ELF-1 (cell line): ENCODE data around the gene E2F4.

Experiments used
- DNase-seq: peaks from one replicate; pipeline ENCODE4 v3.0.0-alpha.2; 2016; ENCODE audit warnings: low read depth, low spot score

Gene E2F4

DNA sequence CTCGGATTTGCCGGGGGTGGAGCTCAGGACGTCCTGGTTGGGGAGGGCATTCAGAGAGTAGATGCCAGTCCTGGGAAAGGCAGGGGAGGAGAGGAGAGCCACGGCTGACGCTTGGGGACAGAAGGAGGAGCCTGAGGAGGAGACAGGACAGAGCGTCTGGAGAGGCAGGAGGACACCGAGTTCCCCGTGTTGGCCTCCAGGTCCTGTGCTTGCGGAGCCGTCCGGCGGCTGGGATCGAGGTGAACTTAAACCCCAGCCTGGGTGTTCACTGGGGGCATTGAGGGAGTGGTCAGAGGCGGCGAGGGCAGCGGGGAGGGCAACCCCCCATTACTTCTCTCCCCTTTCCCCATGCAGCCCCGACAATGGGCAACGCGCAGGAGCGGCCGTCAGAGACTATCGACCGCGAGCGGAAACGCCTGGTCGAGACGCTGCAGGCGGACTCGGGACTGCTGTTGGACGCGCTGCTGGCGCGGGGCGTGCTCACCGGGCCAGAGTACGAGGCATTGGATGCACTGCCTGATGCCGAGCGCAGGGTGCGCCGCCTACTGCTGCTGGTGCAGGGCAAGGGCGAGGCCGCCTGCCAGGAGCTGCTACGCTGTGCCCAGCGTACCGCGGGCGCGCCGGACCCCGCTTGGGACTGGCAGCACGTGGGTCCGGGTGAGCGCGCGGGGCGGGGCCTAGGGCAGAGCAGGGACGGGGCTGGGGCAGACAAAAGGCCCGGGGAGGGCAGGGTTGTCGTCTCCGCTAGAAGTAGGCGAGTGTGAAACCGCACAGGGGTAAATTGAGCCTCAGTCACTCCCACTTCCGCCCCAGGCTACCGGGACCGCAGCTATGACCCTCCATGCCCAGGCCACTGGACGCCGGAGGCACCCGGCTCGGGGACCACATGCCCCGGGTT, 17.9 kb upstream of the E2F4 start:
- peak; percentile 80 for DNase-seq

DNA sequence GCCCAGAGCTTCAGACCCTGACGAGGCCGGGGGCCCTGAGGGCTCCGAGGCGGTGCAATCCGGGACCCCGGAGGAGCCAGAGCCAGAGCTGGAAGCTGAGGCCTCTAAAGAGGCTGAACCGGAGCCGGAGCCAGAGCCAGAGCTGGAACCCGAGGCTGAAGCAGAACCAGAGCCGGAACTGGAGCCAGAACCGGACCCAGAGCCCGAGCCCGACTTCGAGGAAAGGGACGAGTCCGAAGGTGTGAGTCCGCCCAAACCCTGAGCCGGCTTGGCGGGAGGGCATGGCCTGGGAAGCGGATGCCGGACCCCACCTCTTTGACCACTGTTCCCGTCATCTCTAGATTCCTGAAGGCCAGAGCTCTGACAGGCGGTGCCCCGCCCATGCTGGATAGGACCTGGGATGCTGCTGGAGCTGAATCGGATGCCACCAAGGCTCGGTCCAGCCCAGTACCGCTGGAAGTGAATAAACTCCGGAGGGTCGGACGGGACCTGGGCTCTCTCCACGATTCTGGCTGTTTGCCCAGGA, 17.2 kb upstream of the E2F4 start:
- no peak for DNase-seq

DNA sequence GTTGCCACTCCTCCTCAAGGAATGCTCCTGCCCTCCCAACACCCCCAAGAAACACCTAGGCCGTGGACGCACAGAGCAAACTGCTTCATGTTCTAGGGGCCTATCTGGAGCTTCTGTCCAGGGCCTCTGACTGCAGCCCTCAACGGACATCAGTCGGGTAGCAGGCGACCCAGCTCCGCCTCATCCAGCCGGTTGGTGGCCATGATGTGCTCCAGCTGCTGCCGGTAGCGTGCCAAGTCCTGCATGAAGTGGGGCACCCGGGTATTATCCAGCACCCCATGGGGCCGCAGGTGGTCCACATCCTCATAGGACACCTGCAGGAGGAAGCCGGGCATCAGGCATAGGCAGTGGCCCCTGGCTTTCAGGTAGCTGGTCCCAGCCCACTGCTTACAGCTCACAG, 15.3 kb upstream of the E2F4 start:
- no peak for DNase-seq

DNA sequence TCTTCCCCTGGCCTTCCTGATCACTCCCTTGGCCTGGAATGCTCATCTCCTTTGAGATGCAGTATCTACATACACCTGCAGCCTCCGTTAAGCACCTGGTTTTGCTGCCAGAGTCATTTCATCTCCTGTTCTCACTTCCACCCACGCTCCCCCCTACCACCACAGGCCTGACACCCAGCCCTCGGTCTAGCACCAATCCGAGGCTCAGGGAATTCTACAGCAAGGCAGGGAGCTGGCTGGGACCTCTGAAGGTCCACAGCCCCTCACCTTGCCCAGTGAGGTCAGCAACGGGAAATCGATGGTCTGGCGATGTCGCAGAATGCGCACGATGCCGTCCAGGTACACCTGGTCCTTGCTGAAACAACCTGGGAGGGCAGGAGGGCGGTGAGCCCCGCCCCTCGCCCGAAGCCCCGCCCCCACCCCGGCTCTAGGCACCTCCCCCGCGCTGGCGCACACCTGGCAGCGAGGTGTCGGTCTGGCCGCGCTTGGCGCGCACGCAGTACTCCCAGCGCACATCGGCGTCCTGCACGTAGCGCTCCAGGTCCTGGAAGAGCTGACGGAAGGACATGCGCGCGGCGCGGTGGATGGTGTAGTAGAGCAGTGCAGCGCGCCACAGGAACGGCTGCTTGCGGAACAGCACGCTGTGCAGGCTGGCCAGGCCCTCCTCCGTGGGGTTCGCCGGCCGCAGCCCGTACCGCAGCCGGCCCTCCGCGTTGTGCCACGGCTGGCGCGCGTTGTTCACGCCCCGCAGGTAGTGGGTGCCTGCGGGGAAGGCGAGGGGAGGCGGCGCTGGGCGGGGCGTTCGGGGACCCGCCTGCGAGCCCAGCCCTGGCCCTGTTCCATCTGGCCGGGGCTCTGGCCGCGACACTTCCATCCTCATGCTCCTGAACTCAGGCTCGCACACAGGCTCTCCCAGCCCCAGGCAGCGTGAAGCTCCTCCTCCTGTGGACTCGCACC, 13.9 kb upstream of the E2F4 start:
- DNase-seq, result peak; percentile 87

DNA sequence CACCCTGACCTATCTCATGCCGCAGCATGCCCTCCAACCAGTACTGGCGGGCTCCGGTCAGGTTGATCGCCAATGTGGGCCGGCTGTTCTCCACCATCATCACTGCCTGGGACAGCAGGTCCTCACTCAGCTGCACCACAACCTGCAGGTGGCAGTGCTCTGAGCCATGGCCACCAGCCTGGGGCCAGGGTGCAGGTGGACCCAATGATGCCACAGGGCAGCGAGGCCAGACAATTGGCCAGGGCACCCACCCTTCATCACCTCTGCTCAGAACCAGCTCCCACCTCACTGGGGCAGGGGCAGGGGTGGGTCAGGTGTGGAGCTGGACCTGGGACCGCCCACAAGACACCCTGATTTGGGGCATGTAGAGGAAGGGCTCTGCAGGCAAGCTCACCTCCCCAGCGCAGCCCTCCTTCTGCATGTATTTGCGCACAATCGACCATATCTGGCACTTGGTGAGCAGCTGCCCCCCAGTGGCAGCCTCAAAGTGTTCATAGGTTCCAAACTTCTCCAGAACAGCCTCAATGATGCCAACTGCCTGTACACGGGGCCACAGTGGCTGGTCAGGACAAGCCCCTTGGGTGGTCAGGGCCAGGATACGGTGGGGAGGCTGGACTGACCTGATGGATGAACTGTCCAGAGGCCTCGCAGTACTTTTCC, 12.4 kb upstream of the E2F4 start:
- no peak for DNase-seq

DNA sequence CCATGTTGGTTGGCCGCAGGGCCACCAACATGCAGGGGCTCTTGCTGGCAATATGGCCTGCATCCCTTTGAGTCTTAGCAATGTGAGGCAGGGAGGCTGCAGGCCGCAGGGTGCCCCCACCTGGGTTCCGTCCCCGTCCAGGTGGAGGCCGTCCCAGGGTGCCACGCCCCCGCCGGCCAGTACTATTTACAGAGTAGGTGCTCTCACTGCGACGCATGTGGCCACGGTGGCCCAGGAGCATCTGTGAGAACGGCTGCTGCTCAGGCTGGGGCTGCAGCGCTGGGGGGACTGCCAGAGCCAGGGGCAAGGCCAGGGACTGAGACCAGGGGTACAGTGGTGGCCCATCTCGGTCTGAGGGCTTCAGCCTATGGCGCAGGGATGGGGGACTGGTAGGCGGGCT, 11.8 kb upstream of the E2F4 start:
- no peak for DNase-seq

DNA sequence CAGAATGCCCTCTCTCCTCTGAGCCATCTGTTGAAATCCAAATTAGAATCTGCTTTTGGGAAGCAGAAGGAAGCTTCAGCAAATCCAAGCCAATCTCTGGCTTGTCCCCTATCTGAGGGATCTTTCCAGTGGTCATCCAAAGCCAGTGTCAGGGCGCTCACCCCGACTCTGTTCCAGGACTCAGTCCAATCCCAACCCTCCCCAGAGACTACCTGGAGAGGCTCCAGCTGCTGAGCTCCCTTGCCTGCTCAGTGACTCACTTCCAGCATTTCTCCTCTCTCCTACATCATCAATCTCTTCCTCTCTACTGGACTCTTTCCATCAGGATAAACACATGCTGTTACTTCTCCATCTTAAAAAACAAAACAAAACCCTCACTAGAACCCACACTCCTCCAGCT, 10.6 kb upstream of the E2F4 start:
- DNase-seq, result no peak

DNA sequence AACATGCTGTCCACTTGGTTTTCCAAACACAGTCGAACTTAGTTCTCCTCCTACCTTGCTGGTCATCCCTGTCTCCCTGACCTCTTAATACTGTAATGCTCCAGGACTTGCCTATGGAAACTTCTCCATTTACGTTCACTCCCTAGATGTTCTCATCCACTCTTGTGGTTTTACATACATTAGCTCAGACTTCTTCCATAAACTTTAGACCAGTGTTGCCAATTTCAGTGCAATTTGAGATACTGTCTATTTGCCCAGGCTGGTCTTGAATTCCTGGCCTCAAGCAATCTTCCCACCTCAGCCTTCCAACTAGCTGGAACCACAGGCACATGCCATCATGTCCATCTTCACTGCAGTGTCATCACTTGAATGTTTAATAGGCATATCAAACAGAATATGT, 9.7 kb upstream of the E2F4 start:
- no peak for DNase-seq

DNA sequence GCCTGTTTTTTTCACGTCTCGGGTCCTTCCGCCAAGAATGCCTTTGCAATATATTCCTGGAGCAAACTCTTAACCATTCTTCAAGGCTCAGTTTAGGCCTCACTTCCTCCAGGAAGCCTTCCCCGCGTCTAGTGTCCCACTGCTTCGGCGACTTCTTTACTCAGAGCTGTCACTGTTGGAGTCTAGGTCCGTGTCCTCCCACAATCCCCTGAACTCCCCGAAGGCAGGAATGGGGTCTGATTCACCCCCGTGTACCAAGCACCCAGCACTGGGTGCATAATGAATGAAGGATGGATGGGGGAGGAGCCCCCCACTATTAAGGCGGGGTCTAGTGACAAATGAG, 8.7 kb upstream of the E2F4 start:
- no peak for DNase-seq

DNA sequence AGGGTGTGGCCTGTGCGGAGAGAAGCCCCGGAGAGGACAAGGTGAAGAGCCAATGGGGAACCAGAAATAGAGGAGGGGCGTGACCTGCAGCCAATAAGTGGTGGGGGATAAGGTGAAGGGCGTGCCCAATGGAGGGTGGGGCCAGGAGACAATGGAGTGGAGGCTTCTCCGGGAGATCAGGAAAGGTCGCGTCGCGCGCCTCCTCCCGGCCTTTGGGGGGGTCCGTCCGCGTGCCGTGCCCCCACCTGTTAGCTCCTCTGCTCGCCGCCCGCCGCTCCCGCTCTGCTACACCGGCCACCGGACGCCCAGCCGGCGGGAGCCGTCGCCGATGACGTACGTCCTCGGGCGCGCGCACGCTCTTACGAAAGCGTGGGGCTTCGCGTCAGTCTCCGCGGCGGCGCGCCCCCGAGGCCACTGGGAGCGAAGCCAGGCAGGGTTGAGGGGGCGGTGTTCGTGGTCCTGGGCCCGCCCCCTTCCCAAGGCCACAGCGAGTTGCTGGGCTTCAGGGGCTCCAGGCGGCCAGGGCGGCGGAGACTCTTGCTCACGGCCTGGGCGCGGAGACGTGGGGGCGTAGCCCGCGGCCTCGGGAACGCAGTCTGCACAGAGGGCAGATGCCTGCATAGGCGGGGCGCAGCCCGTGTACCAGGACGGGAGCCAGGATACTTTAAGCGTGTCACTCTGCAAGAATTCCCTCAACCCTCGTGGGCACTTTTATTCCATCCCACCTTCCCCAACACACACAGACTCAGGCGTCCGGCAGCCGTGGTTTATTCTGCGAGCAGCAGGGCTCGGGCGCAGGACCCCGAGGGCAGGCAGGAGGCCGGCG, 8.1 kb upstream of the E2F4 start, which contains the start of gene MATCAP1:
Gene MATCAP1 (minus strand): TSS at position 337 of the 826 bp plus-strand sequence. CDS start 3,353 bp downstream, outside the sequence.
- peak; percentile 98 for DNase-seq

DNA sequence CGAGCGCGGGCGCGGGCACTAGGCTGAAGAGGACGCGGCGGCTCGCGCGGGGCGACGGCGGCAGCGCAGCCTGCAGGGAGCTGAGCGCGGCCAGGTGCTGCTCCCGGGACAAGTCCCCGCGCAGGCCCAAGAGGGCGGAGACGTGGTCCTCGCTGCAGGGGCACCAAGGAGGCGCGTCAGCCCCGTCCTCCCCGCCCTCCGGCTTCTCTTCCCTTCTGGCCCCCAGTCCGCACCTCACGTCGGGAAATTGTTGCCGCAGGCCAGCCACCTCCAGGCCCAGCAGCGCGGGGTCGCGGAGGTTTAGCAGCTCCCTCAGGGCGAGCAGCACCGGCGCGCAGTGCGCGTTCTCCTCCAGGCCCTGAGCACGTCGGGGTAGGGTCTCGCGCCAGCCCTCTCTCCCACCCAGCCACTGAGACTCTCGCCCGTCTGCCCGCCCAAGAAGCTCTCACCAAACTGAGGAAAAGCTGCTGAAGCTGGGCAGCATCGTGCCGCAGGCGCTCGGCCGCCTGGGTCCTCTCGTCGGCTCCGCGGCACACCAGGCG, 7.4 kb upstream of the E2F4 start:
- DNase-seq, result no peak

DNA sequence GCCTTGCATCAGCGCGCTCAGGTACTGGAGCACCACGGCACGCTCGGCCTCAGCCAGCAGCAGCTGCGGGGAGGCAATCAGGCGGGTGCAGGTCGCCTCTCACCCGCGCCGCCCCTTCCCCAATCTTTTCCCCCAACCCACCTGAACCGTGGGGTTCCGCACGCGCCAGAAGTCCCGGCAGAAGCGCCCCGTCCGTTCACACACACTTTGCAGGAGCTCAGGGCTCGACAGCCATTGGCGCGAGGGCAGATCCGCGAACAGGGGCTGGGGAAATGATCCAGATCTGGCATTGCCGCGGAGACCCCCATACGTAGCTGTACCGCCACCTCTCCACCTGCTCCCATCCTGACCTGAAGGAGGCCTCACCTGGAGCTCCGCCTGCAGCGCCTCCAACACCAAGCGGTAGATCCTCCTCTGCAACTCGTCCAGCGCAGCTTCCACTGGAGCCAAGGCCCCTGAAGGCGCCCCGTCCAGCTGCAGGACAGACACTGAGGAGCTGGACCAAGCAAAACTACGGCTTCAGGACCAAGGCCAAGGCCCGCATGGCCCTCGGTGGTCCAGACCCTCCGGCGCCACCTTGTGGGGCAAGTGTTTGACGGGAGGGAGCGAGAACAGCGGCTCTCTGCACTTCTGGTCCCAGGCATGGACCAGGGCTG, 6.8 kb upstream of the E2F4 start:
- peak; percentile 96 for DNase-seq

DNA sequence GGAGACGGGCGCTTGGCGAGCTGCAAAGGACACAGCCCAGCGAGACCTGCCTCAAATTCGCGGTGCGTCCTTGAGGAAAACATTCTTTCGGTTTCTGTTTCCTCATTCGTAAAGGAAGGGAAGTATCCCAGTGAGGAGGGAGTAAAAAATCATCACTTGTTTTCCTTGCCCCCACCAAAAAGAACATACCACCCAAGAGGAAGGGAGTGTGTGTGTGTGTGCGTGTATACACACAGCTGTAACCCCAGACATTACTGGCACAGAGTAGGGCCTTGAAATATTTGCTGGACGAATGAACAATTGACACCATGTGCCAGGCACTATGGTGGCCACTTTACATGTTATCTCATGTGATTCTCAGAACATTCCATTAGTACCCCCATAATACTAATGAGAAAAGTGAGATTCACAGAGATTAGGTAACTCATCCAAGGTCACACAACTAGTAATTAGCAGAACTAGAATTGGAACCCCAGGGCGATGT, 6.3 kb upstream of the E2F4 start:
- DNase-seq, result no peak

DNA sequence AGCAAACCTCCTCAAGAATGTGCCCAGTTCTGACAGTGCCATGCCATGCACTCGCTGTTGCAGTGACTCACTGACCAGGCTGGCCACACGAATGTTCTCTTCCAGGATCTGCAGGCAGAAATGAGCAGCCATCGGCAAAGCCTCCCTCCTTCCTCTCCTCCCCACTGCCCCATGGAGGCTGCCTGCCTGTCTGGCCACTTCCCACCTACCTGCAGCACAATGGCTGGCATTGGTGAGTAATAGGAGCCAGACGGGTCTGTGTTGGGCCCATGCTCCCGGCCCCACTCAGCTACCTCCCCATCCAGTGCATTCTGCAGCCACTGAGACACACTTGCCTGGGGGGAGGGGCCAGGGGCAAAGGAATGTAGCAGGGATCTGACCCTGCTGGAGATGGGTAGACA, 5.4 kb upstream of the E2F4 start:
- peak; percentile 74 for DNase-seq

DNA sequence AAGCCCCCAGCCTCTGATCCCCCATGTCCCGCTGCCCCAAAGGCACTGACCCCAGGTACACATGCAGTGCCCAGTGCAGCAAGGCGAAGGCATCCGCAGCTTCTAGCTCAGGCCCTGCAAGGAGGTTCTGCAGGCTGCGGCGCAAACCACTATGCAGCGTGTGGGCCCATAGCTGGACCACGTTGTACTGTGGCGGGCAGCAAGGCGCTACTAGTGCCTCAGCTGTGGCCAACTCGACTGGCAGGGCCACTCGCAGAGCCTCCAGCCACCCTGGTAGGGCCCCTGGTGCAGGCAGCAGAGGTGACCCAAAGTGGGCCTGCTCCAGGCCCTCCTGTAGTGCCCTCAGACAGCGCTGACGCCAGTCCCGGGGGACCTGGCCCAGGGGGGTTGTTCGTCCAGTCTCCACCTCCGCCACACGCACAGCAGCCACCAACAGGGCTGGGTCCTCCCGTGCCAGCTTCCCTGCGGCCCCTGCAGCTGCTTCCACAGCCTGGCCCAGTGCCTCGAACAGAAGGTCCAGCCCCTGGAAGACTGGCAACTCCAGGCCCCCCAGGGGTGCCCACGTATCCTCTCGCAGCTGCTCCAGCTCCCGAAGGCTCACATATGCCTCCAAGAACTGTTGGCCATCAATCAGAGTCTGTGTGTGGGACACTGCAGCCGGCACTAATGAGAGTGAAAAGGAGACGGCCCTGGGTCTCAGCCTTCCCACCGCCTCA, 4.6 kb upstream of the E2F4 start:
- DNase-seq, result no peak

DNA sequence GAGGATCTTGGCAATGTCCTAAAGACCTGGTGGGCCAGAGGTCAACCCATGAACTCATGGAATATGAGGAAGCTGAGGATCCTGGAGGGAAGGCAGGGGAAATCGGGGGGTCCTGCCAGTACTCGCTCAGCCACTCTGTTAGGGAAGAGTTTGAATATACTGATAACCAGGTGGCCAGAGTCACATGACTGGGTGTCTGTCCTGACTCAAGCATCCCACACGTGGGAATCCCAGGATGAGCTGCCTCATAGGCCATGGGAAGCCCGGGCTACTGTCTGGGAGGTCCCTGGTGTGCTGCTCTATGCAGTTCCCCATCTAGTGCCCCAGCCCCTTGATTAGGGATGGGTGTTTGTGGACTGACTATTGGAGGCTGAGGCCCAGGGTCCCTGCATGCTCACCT, 3.6 kb upstream of the E2F4 start:
- DNase-seq, result no peak

DNA sequence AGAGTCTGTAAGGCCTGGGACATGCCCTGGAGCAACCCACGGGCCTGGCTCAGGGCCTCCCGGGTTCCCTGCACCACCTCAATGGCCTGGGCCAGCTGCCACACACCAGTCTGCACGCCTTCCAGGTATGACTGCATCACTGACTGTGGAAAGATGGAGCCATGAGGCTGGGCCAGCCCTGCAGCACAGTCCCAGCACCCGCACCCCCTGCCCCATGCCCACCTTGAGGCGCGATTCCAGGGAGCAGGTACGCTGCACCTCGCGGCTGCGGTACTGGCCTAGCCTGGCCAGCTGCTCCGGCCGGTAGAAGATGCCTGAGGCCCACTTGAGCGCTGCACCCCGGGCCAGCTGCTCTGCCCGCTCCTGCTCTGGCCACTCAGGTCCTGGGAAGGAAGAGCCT, 3.2 kb upstream of the E2F4 start:
- no peak for DNase-seq

DNA sequence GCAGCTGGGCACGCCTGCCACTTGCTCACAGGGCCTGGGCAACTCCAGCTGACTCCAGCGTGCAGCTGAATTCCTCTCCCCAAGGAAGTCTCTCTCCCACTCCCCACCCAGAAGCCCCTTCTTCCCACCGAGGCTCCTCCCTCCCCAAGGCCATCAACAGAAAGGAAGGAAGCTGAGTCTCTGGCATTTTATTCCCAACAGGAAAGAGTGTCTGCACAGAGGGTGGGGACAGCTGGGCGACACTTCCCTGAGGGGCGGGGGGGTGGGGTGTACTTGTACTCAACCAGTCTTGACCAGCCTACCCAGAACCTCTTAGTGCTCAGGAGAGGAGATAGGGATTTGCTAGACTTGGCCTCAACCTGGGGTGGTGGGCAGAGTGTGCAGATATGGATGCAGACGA, 1.9 kb upstream of the E2F4 start, which contains the start of gene EXOC3L1:
Gene EXOC3L1 (minus strand): TSS at position 96 of the 400 bp plus-strand sequence. CDS start 460 bp downstream, outside the sequence.
- DNase-seq, result no peak
